Measurements from ENCODE around the gene FRMD4A. TPM values are rescaled to one million over a fixed set of nuclear protein-coding genes. Genes with fewer than 3 reads are reported as not detected.

Gene FRMD4A
- total RNA-seq, 1 donor from 2014 or later: 42.3 TPM

- DNase-seq (ENCODE audit: missing footprints) (no peak), ATAC-seq (no peak)
- intact Hi-C loops (cut with DNase I): loop anchor here (5.0 kb wide), 1 partner anchor 62 kb away; no protein-coding TSS in a partner anchor
These were observed 510.4 kb downstream of the FRMD4A start for GRCh38 chr10:13820119-13820963.

GRCh38 chr10:13816195-13816925 lies 514.4 kb downstream of the FRMD4A start:
- intact Hi-C loops (cut with DNase I): no loop called here
- DNase-seq (ENCODE audit: missing footprints) (peak; percentile 87), ATAC-seq (peak; percentile 90)

GRCh38 chr10:13815756-13816155 lies 515.0 kb downstream of the FRMD4A start:
- intact Hi-C loops (cut with DNase I): no loop called here
- no peak for DNase-seq (ENCODE audit: missing footprints)
- no peak for ATAC-seq

- ATAC-seq (no peak), DNase-seq (ENCODE audit: missing footprints) (no peak)
- intact Hi-C loops (cut with DNase I): no loop called here
These were observed 517.2 kb downstream of the FRMD4A start for GRCh38 chr10:13813550-13813949.

- ATAC-seq: no peak
These were observed 517.9 kb downstream of the FRMD4A start for GRCh38 chr10:13812804-13813203.

GRCh38 chr10:13810568-13810967 lies 520.2 kb downstream of the FRMD4A start:
- DNase-seq (ENCODE audit: missing footprints) (no peak), ATAC-seq (no peak)
- intact Hi-C loops (cut with DNase I): no loop called here

More at GRCh38 chr10:13812804-13813203, 517.9 kb downstream of the FRMD4A start:
- DNase-seq (ENCODE audit: missing footprints): no peak
- intact Hi-C loops (cut with DNase I): no loop called here

DNA sequence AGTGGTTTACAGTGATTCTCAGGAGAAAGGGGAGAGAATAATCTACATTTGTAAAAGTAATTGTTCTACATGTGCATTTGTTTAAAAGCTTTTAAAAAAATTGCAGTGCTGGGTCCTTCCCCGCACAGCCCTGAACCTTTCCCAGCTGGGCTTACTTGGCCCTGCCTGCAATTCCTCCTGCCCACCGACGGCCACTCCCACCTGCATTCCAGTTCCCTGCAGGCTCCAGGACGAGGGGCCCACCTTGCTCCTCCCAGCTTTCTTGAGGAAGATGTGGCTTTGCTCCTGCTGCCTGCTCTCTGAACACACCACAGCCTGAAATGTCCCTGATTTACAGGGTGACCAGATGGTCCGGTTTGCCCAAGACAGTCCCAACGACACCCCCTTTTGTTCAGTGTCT lies 521.3 kb downstream of the FRMD4A start:
- intact Hi-C loops (cut with DNase I): no loop called here

DNA sequence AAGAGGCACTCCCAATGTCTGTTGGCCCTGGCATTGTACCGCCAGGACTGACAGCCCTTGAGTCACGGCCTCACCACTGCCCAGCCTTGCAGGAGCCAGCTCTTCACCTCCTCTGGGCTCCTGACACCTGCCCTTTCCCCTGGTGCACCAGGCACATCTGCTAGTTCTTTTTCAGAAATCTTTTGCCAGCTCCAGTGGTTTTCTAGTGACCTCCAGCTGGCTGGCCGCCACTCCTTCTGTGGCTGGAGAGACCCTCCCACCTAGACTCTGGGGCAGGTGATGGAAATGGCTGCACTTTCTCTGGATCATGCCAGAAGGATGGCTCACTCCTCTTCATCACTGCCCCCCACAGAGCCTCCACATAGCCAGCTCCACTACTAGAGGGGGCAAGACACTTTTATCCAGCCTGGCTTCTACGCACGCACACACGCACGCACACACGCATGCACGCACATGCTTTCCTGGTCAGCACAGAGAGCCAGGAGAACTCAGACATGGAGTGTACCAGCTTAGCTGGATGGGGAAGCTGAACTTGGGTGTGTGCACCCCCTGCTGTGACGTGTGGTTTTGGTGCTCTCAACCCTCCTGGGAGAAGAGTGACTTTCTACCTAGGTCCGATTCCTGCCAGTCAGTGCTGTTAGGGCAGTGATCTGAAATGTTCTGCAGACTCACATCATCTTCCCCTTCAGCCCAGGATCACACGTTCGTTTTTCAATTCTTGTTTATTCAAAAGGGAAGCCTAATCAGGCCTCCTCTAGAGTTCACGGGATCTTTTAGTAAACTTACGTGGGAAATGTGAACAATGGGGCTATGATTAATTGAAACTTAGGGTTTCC lies 522.0 kb downstream of the FRMD4A start:
- DNase-seq (ENCODE audit: missing footprints) (no peak), ATAC-seq (no peak)
- intact Hi-C loops (cut with DNase I): no loop called here

More for the DNA sequence above, 521.3 kb downstream of the FRMD4A start:
- ATAC-seq (no peak), DNase-seq (ENCODE audit: missing footprints) (no peak)

GRCh38 chr10:13806419-13806818 lies 524.3 kb downstream of the FRMD4A start:
- ATAC-seq (no peak), DNase-seq (ENCODE audit: missing footprints) (no peak)
- intact Hi-C loops (cut with DNase I): no loop called here

DNA sequence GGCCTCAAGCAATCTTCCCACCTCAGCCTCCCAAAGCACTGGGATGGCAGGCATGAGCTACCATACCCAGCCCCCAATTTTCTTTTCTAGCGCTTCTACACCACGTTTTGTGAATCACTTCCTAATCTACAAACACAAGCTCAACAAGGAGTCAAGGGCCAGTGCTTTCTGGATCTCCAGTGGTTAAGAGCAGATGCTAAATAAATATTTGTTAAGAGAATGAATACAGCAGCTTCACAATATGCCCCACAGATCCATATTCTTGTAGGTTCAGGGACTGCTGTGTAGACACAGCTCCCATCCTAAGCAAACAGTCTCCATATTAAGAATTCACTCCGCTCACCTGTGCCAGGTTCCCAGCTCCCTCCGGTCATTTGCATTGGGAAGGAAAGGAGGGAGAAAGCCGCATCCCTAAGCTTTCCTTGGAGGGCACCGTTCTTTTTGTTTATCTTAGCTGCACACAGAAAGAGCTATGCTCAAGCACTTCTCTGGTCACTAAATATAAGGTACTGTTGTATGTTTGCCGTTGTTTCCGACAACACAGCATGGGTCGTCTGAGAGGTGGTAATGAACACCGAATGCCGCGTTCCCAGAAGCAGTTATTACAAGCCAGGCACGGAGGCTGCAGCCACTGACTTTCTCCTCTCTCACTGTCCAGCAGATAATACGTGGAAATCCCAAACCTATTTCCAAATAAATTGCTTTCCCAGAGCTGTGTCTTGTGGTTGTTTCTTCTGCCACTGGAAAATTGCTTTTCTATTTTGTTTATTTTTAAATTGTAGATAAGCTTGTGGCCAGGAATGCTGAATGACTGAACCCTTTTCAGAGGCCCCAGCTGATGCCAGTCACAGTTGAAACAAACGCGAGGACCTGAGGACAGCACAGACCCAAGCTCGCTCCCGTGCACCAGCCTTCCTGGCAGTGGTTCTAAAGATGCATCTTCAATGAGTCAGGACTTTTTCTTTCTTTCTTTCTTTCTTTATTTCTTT lies 526.9 kb downstream of the FRMD4A start:
- DNase-seq (ENCODE audit: missing footprints) (no peak), ATAC-seq (peak; percentile 69)
- intact Hi-C loops (cut with DNase I): no loop called here

DNA sequence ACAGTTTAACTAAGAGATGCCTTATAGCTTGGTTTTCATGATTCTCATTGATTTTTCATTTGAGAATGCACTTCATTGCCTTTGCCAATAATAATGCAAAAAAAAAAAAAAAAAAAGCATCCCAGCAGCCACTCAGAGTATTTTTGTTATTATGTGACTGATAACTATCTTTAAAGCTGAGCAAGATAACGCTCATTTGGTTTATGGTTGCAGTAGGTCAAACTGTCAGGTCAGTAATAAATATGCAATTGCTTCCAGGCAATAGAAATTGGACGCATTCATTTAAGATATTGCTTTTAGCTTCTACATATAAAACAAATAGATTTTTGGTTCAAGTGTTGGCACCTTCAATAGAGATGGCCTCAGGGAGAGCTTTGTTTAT lies 528.8 kb downstream of the FRMD4A start:
- intact Hi-C loops (cut with DNase I): no loop called here
- no peak for ATAC-seq
- no peak for DNase-seq (ENCODE audit: missing footprints)

DNA sequence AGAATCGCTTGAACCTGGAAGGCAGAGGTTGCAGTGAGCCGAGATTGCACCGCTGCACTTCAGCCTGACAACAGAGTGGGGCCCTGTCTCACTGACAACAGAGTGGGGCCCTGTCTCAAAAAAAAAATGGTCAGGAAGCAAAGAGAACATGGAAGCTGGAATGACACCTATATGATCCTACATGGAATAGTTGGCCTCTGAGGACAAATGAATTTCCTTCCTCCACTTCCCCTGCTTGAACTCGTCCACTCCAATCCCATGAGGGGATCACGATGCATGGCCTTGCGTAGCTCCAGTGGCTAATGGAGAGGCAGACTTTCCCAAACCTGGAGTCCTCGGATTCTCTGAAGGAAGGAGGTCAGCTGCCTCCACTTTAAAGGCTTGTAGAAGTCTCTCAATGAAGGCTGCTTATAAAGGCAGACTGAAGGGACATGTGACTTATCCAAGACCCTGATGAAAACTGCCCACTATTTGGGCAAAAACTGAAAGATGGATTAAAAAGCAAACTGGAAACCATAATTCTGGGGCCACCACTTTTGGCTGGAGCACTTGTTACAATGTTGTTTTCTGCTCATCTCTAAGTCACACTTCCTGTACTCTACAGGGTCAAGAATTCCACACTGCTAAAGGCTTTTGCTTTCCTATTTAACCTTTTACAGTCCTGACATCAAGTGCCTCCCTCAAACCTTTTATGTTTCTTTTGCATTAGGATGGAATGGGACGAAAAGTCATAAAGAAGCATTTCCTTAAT lies 529.4 kb downstream of the FRMD4A start:
- DNase-seq (ENCODE audit: missing footprints): no peak
- no peak for ATAC-seq
- intact Hi-C loops (cut with DNase I): no loop called here

DNA sequence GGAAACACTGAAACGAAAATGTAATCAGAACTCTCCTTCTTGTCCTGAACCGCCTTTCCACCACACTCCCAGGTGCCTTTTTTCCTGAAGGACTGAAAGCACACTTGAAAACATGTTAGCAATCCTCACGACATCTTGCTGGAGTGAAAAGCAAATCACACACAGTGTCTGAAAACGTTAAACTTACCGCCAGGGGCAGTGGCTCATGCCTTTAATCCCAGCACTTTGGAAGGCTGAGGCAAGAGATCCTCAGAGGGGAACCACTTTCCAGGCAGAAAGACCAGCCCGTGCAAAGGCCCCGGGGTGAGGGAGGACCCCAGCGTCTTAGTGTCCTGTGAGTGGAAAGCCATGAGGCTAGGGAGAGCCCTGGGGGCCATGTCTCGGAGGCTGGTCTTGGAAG lies 533.6 kb downstream of the FRMD4A start:
- intact Hi-C loops (cut with DNase I): no loop called here
- ATAC-seq (no peak), DNase-seq (ENCODE audit: missing footprints) (no peak)

- ATAC-seq: no peak
These were observed 534.8 kb downstream of the FRMD4A start for GRCh38 chr10:13795653-13796555.

GRCh38 chr10:13794992-13795612 lies 535.6 kb downstream of the FRMD4A start:
- intact Hi-C loops (cut with DNase I): no loop called here
- ATAC-seq (no peak), DNase-seq (ENCODE audit: missing footprints) (no peak)

More at GRCh38 chr10:13795653-13796555, 534.8 kb downstream of the FRMD4A start:
- DNase-seq (ENCODE audit: missing footprints): no peak
- intact Hi-C loops (cut with DNase I): no loop called here

DNA sequence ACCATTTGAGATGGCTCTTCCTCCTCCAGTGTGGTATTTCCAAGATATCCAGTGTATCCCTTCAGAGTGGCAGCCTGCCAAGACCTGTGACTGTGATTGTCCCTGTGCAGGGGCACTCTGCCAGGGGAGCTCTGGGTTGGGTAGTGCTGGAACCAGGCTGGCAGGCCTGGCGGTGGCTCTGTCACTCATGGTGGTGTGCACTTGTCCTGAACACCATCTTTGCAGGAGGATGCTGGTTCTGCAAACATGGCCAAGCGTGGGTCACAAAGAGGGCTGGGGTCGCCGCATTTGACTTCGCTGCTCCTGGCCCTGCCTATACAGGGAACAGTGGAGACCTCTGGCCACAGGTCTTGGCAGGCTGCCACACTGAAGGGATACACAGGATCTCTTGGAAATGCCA lies 538.7 kb downstream of the FRMD4A start:
- intact Hi-C loops (cut with DNase I): no loop called here
- DNase-seq (ENCODE audit: missing footprints) (peak; percentile 82), ATAC-seq (peak; percentile 58)

All from Right ventricle myocardium inferior (tissue), 1 donor.